SK-N-SH (cell line): ENCODE measurements around the gene SYT17. TPM values are rescaled to one million over a fixed set of nuclear protein-coding genes. Genes with fewer than 3 reads are reported as not detected.
A peak's percentile ranks its signal among the peaks of the same experiment; 100 is the strongest.

Experiments
- CTCF ChIA-PET: fragments of 300-600, 350-600 bp; formaldehyde crosslinking; extraction: SDS; loops from one replicate; lab custom pipeline; 2021; lab: Yijun Ruan, JAX
- POLR2A ChIA-PET: fragments of 350-600 bp; sonication (Branson Sonifier 250); formaldehyde crosslinking; extraction: SDS; loops from one replicate; lab custom pipeline; 2020; ENCODE audit warnings: antibody characterized with exemption, inconsistent platforms; lab: Yijun Ruan, JAX
- DNase-seq: peaks from one replicate; pipeline ENCODE4 v3.0.0; 2012
- H2AFZ ChIP-seq: fragments of 200-600 bp; sonication (generic); 2 replicates; pipeline ENCODE4 v1.8.1; 2016; ENCODE audit warnings: antibody characterized with exemption, mild to moderate bottlenecking, low read depth
- H3F3A ChIP-seq: fragments of 200-600 bp; sonication (generic); replicated peaks from 2 replicates; pipeline ENCODE3; 2016; ENCODE audit warnings: antibody characterized with exemption, mild to moderate bottlenecking; ENCODE audit not compliant: insufficient read depth
- H3K27ac ChIP-seq, 2 experiments: fragments of 200-500 bp in 1 of 2; fragments of 200-600 bp in 1 of 2; sonication (Bioruptor generic) in 1 of 2; sonication (generic), shearing (Covaris generic) in 1 of 2; 2 replicates each; pipeline versions ENCODE4 v1.5.1 to v1.6.1; 2014 to 2016; ENCODE audit warnings: low read depth in 2 of 2, inconsistent platforms in 1 of 2, low read length in 1 of 2, mild to moderate bottlenecking in 1 of 2, mixed read lengths in 1 of 2
- H3K27me3 ChIP-seq: fragments of 200-600 bp; sonication (generic), shearing (Covaris generic); 2 replicates; pipeline ENCODE4 v1.6.1; 2016; ENCODE audit warnings: mixed run types; ENCODE audit not compliant: insufficient read depth
- H3K36me3 ChIP-seq, 2 experiments: fragments of 200-500 bp in 1 of 2; fragments of 200-600 bp in 1 of 2; sonication (Bioruptor generic) in 1 of 2; sonication (generic) in 1 of 2; replicated peaks in 1 of 2; 2 replicates each; pipeline versions ENCODE3 to v1.5.1; 2014 to 2016; ENCODE audit warnings: low read length in 1 of 2, mild to moderate bottlenecking in 1 of 2; ENCODE audit not compliant: insufficient read depth in 2 of 2, control insufficient read depth in 1 of 2
- H3K4me1 ChIP-seq, 2 experiments: fragments of 200-500 bp in 1 of 2; fragments of 200-600 bp in 1 of 2; sonication (Bioruptor generic) in 1 of 2; sonication (generic), shearing (Covaris generic) in 1 of 2; 2 replicates each; pipeline versions ENCODE4 v1.5.1 to v1.6.1; 2014 to 2016; ENCODE audit warnings: low read depth in 1 of 2, low read length in 1 of 2, mixed run types in 1 of 2; ENCODE audit not compliant: insufficient read depth in 2 of 2, control insufficient read depth in 1 of 2
- H3K4me2 ChIP-seq: fragments of 200-600 bp; sonication (generic), shearing (Covaris generic); 2 replicates; pipeline ENCODE4 v1.6.1; 2017; ENCODE audit warnings: mixed run types
- H3K4me3 ChIP-seq, 2 experiments: fragments of 200-500 bp in 1 of 2; fragments of 200-600 bp in 1 of 2; sonication (Bioruptor generic) in 1 of 2; sonication (generic), shearing (Covaris generic) in 1 of 2; 2 replicates each; pipeline versions ENCODE4 v1.5.1 to v1.8.1; 2014 to 2016; ENCODE audit warnings: low read depth in 2 of 2, inconsistent platforms in 1 of 2, low read length in 1 of 2, mild to moderate bottlenecking in 1 of 2, mixed read lengths in 1 of 2, moderate library complexity in 1 of 2
- H3K79me2 ChIP-seq: fragments of 200-600 bp; sonication (generic); 2 replicates; pipeline ENCODE4 v1.8.1; 2017; ENCODE audit warnings: mild to moderate bottlenecking; ENCODE audit not compliant: insufficient read depth
- H3K9ac ChIP-seq: fragments of 200-600 bp; sonication (generic); 2 replicates; pipeline ENCODE4 v1.6.1; 2017; ENCODE audit warnings: mixed run types
- H3K9me2 ChIP-seq: fragments of 200-600 bp; sonication (generic); 2 replicates; pipeline ENCODE4 v1.6.1; 2017; ENCODE audit warnings: mixed run types
- H3K9me3 ChIP-seq: fragments of 200-600 bp; sonication (generic); 2 replicates; pipeline ENCODE4 v1.6.1; 2017; ENCODE audit warnings: mixed run types, mild to moderate bottlenecking, moderate library complexity
- H4K20me1 ChIP-seq: fragments of 200-600 bp; sonication (generic); 2 replicates; pipeline ENCODE4 v1.6.1; 2017; ENCODE audit warnings: mild to moderate bottlenecking, mixed run types; ENCODE audit not compliant: insufficient read depth
- CHD2 ChIP-seq: fragments of 150-350 bp; IDR thresholded peaks from 2 replicates; pipeline ENCODE4 v1.6.1; 2018; ENCODE audit warnings: low read length; ENCODE audit not compliant: partially characterized antibody
- CTCF ChIP-seq: fragments of 200-600 bp; sonication (generic); IDR thresholded peaks from 2 replicates; pipeline ENCODE4 v1.6.1; 2017; ENCODE audit warnings: antibody characterized with exemption, mild to moderate bottlenecking, moderate library complexity
- ELF1 ChIP-seq: IDR thresholded peaks from 2 replicates; pipeline ENCODE4 v1.4.0; 2012
- FOSL2 ChIP-seq: IDR thresholded peaks from 2 replicates; pipeline ENCODE4 v1.4.0; 2012; ENCODE audit warnings: low read depth, mild to moderate bottlenecking, moderate library complexity, borderline replicate concordance
- FOXM1 ChIP-seq: IDR thresholded peaks from 2 replicates; pipeline ENCODE4 v1.4.0; 2012; ENCODE audit warnings: low read depth, mild to moderate bottlenecking
- GABPA ChIP-seq: IDR thresholded peaks from 2 replicates; pipeline ENCODE4 v1.4.0; 2012; ENCODE audit warnings: low read depth, mild to moderate bottlenecking
- IRF3 ChIP-seq: fragments of 150-350 bp; IDR thresholded peaks from 2 replicates; pipeline ENCODE4 v1.6.1; 2016; ENCODE audit warnings: mild to moderate bottlenecking, low read depth, low read length
- JUND ChIP-seq: IDR thresholded peaks from 2 replicates; pipeline ENCODE4 v1.4.0; 2012
- MXI1 ChIP-seq: IDR thresholded peaks from 2 replicates; pipeline ENCODE4 v1.6.1; 2012; ENCODE audit warnings: mild to moderate bottlenecking, low read depth, low read length, improper control_type of control experiment
- NFIC ChIP-seq: IDR thresholded peaks from 2 replicates; pipeline ENCODE4 v1.4.0; 2012; ENCODE audit warnings: borderline replicate concordance
- NRF1 ChIP-seq: IDR thresholded peaks from 2 replicates; pipeline ENCODE4 v1.6.1; 2012; ENCODE audit warnings: low read depth, mild to moderate bottlenecking, low read length
- RAD21 ChIP-seq: IDR thresholded peaks from 2 replicates; pipeline ENCODE4 v1.6.1; 2012; ENCODE audit warnings: mild to moderate bottlenecking, low read length
- SMC3 ChIP-seq: IDR thresholded peaks from 2 replicates; pipeline ENCODE4 v1.6.1; 2012; ENCODE audit warnings: low read depth, low read length, improper control_type of control experiment
- TCF12 ChIP-seq: IDR thresholded peaks from 2 replicates; pipeline ENCODE4 v1.4.0; 2012
- YY1 ChIP-seq: IDR thresholded peaks from 2 replicates; pipeline ENCODE4 v1.4.0; 2012; ENCODE audit warnings: low read depth, mild to moderate bottlenecking
- WGBS: methylation state at CpG from one replicate; pipeline ENCODE4 v1.1.6; 2017; ENCODE audit warnings: low lambda C conversion rate; 5-methylcytosine and 5-hydroxymethylcytosine counted together
- polyA plus RNA-seq, 3 experiments: library from polyadenylated mRNA; depleted of rRNA; stranded (reverse); fragments of >200 nt; gene quantifications; 2 replicates each; pipeline ENCODE4 v1.2.3, GENCODE V29; 2012
- TF ChIP-seq, protein P1 (sequence below): IDR thresholded peaks from 2 replicates; pipeline ENCODE4 v1.4.0; 2012; ENCODE audit warnings: low read depth
- TF ChIP-seq, protein P2 (sequence below): IDR thresholded peaks from 2 replicates; pipeline ENCODE4 v1.4.0; 2012; ENCODE audit warnings: low read depth, borderline replicate concordance
- TF ChIP-seq, protein P3 (sequence below): IDR thresholded peaks from 2 replicates; pipeline ENCODE4 v1.4.0; 2012; ENCODE audit warnings: low read depth, borderline replicate concordance

Gene SYT17
- 0.21 and 0.39 TPM in 2 replicates for polyA plus RNA-seq (2012; rRNA removed)
- polyA plus RNA-seq (2012; cell fraction: cytosol; rRNA removed), result 0.23 and 0.33 TPM in 2 replicates
- 0.50 and 0.66 TPM in 2 replicates for polyA plus RNA-seq (2012; cell fraction: nucleus; rRNA removed)

- Histone ChIP-seq H4K20me1 (no peaks in the 10 kb centered on the region), H3K27ac (peak within 1 kb of the TSS in 1 of 2 experiments; percentile 62; a peak in 1 of 4 replicates), H3K36me3 (no peaks in the 10 kb centered on the region), H3F3A (no peaks in the 10 kb centered on the region), H3K4me3 (peak within 1 kb of the TSS; percentile 50 to 56), H3K27me3 (peaks cover 15% of the 10 kb centered on the region), H3K9me3 (no peaks in the 10 kb centered on the region), H2AFZ (no peak within 1 kb of the TSS), H3K9ac (no peak within 1 kb of the TSS), H3K4me2 (peak within 1 kb of the TSS; percentile 55; the same call in 1 of the 2 replicates), H3K4me1 (peaks cover 0 to 7% of the 10 kb centered on the region in 2 experiments; a peak in 1 of 4 replicates), H3K79me2 (no peaks in the 10 kb centered on the region), H3K9me2 (no peaks in the 10 kb centered on the region)
- CTCF ChIA-PET, result interaction anchor here (0.7 to 4.6 kb wide), 6 partner anchors 9 to 335 kb away, joined by 3 to 31 read pairs (median 3); no protein-coding TSS in a partner anchor
- WGBS, result 8% methylated on average over 9 of the region's 63 CpGs
- POLR2A ChIA-PET, result no interaction called here
- peak; percentile 93 for DNase-seq
- no peak for TF ChIP-seq YY1
- peak; percentile 60 for TF ChIP-seq CTCF
- TF ChIP-seq, protein P1, sequence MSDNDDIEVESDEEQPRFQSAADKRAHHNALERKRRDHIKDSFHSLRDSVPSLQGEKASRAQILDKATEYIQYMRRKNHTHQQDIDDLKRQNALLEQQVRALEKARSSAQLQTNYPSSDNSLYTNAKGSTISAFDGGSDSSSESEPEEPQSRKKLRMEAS, result peak; percentile 46; the same call in 1 of the 2 replicates
- no peak for TF ChIP-seq CHD2
- TF ChIP-seq RAD21, result peak; percentile 70
- peak; percentile 69 for TF ChIP-seq SMC3
- peak; percentile 50; the same call in 1 of the 2 replicates for TF ChIP-seq MXI1
Observed at GRCh38 chr16:19167710-19168370, at the start of gene SYT17. SYT17 (plus strand) TSS chr16:19168240; CDS start chr16:19168647, 407 bp downstream.

DNA sequence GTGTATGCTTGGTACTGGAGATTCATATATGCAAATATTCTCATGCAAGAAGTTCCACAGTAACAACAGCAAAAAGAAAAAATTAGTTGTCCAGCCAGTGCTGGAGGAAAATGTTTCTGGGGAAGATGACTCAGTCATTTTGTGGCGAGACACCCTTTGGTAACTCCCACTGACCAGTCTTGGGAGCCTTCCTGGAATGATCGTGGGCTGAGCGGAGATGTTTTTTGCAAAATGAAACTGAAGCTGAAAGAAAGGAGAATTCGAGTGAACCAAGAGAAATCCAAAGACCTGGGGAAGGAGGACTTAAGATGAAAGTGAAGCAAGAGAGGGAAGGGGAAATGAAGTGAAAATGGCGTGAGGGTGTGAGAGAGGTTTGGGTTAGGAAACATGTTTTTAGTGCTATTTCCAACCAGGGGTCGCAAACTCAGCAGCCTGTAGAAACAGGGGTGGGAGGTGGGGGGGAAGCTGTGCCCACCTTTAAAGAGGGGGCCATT, 49.1 kb upstream of the SYT17 start:
- DNase-seq, result no peak
- peaks cover 32% of the 10 kb centered on the region for H3F3A ChIP-seq
- peak overlapping the region; percentile 48 for H2AFZ ChIP-seq
- WGBS, result 22% methylated on average over 6 of the region's 6 CpGs
- ChIA-PET POLR2A (no interaction called here), CTCF (interaction anchor here (0.8 to 1.6 kb wide), 4 partner anchors 14 to 48 kb away, joined by 3 to 5 read pairs (median 3); no protein-coding TSS in a partner anchor)
- H3K4me1 ChIP-seq, result peaks cover 8 to 39% of the 10 kb centered on the region in 2 experiments; a peak in 3 of 4 replicates
- peaks cover 67% of the 10 kb centered on the region for H3K79me2 ChIP-seq
- H3K4me2 ChIP-seq, result peak overlapping the region; percentile 80
- H3K9me3 ChIP-seq, result no peaks in the 10 kb centered on the region
- no peak for TF ChIP-seq NRF1
- peak; percentile 57; the same call in 1 of the 2 replicates for TF ChIP-seq JUND
- TF ChIP-seq TCF12, result peak; percentile 39; the same call in 1 of the 2 replicates
- TF ChIP-seq FOXM1, result no peak
- 0 out of 2 replicates have a peak, but pooled peaks have one; percentile 25 for TF ChIP-seq ELF1
- TF ChIP-seq NFIC, result no peak
- TF ChIP-seq GABPA, result no peak
- no peak for TF ChIP-seq IRF3
- 0 out of 2 replicates have a peak, but pooled peaks have one; percentile 26 for TF ChIP-seq YY1
- TF ChIP-seq, protein P2, sequence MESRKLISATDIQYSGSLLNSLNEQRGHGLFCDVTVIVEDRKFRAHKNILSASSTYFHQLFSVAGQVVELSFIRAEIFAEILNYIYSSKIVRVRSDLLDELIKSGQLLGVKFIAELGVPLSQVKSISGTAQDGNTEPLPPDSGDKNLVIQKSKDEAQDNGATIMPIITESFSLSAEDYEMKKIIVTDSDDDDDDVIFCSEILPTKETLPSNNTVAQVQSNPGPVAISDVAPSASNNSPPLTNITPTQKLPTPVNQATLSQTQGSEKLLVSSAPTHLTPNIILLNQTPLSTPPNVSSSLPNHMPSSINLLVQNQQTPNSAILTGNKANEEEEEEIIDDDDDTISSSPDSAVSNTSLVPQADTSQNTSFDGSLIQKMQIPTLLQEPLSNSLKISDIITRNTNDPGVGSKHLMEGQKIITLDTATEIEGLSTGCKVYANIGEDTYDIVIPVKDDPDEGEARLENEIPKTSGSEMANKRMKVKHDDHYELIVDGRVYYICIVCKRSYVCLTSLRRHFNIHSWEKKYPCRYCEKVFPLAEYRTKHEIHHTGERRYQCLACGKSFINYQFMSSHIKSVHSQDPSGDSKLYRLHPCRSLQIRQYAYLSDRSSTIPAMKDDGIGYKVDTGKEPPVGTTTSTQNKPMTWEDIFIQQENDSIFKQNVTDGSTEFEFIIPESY, result no peak
- TF ChIP-seq FOSL2, result peak; percentile 79
- TF ChIP-seq, protein P3, sequence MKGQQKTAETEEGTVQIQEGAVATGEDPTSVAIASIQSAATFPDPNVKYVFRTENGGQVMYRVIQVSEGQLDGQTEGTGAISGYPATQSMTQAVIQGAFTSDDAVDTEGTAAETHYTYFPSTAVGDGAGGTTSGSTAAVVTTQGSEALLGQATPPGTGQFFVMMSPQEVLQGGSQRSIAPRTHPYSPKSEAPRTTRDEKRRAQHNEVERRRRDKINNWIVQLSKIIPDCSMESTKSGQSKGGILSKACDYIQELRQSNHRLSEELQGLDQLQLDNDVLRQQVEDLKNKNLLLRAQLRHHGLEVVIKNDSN, result no peak
- TF ChIP-seq, protein P1, result peak; percentile 54; the same call in 1 of the 2 replicates
- H4K20me1 ChIP-seq, result 0 out of 2 replicates have a peak, but pooled peaks cover 5% of the 10 kb centered on the region
- H3K9ac ChIP-seq, result peak overlapping the region; percentile 68
- no peaks in the 10 kb centered on the region for H3K9me2 ChIP-seq
- peak overlapping the region; percentile 40 to 66 for H3K4me3 ChIP-seq
- H3K27ac ChIP-seq, result peak overlapping the region; percentile 81 to 94
- peaks cover 11 to 21% of the 10 kb centered on the region in 2 experiments for H3K36me3 ChIP-seq
- H3K27me3 ChIP-seq, result no peaks in the 10 kb centered on the region
